Caco-2 (cell line): Measurements from ENCODE around the gene SH2D2A. TPM values are rescaled to one million over a fixed set of nuclear protein-coding genes. Genes with fewer than 3 reads are reported as not detected.

Source experiments
- BruUV-seq: library from RNA; stranded (reverse); fragments of 400-500 nt; replicated peaks from 2 replicates; lab custom pipeline; 2021; lab: Mats Ljungman, UMichigan
- CTCF ChIA-PET: fragments of 300-600 bp; sonication (Branson Sonifier 250); formaldehyde crosslinking; loops from one replicate; lab custom pipeline; 2022; ENCODE audit warnings: antibody characterized with exemption; lab: Charles Lee
- POLR2A ChIA-PET: fragments of 300-600 bp; sonication (Branson Sonifier 250); formaldehyde crosslinking; loops from one replicate; lab custom pipeline; 2022; ENCODE audit warnings: antibody characterized with exemption; lab: Charles Lee
- DNase-seq, 2 experiments: peaks; one replicate each; pipeline versions ENCODE4 v3.0.0 to v3.0.0-alpha.2; 2020 to 2022
- H3K27me3 ChIP-seq: replicated peaks from 2 replicates; pipeline ENCODE4 v1.6.0; 2011; ENCODE audit warnings: low read length; ENCODE audit not compliant: control insufficient read depth, insufficient read depth
- H3K36me3 ChIP-seq: 2 replicates; pipeline ENCODE4 v1.5.1; 2011; ENCODE audit warnings: low read length; ENCODE audit not compliant: control insufficient read depth, insufficient read depth
- H3K4me1 ChIP-seq: fragments of 250-450 bp; sonication (Bioruptor Pico); 2 replicates; pipeline ENCODE4 v1.5.1; 2020; ENCODE audit warnings: mild to moderate bottlenecking
- H3K4me3 ChIP-seq: 2 replicates; pipeline ENCODE4 v1.5.1; 2011; ENCODE audit warnings: low read depth, mild to moderate bottlenecking, control low read depth, low read length
- H3K9me3 ChIP-seq: fragments of 250-450 bp; sonication (Bioruptor Pico); 2 replicates; pipeline ENCODE4 v1.5.1; 2020; ENCODE audit warnings: mild to moderate bottlenecking, moderate library complexity
- H3K27ac Mint-ChIP-seq: one replicate; pipeline ENCODE4 v1.8.0; 2022; ENCODE audit warnings: mixed read lengths; ENCODE audit not compliant: unreplicated experiment
- H3K27me3 Mint-ChIP-seq: one replicate; pipeline ENCODE4 v1.8.0; 2022; ENCODE audit warnings: mixed read lengths; ENCODE audit not compliant: insufficient read depth, unreplicated experiment
- H3K36me3 Mint-ChIP-seq: one replicate; pipeline ENCODE4 v1.8.0; 2022; ENCODE audit warnings: mild to moderate bottlenecking, mixed read lengths; ENCODE audit not compliant: insufficient read depth, unreplicated experiment
- H3K4me1 Mint-ChIP-seq: one replicate; pipeline ENCODE4 v1.8.0; 2022; ENCODE audit warnings: low read depth, mixed read lengths; ENCODE audit not compliant: unreplicated experiment
- H3K4me3 Mint-ChIP-seq: one replicate; pipeline ENCODE4 v1.8.0; 2022; ENCODE audit warnings: mild to moderate bottlenecking, moderate library complexity, mixed read lengths; ENCODE audit not compliant: unreplicated experiment
- H3K9me3 Mint-ChIP-seq: one replicate; pipeline ENCODE4 v1.8.0; 2022; ENCODE audit warnings: mixed read lengths; ENCODE audit not compliant: unreplicated experiment
- CTCF ChIP-seq, 2 experiments: fragments of 200-600 bp in 1 of 2; IDR thresholded peaks; 1 replicate in 1 of 2; 2 replicates in 1 of 2; pipeline versions ENCODE4 v1.5.1 to v1.8.0; 2011 to 2022; ENCODE audit warnings: antibody characterized with exemption in 1 of 2, control low read depth in 1 of 2, inconsistent platforms in 1 of 2, low read depth in 1 of 2, low read length in 1 of 2, mild to moderate bottlenecking in 1 of 2, moderate library complexity in 1 of 2; ENCODE audit not compliant: insufficient read depth in 1 of 2, severe bottlenecking in 1 of 2, unreplicated experiment in 1 of 2
- intact Hi-C: fragments of 100-400 bp; cut with micrococcal nuclease; formaldehyde crosslinking; loops from one replicate; pipeline ENCODE4 v1.10.0; 2022; ENCODE audit not compliant: unreplicated experiment
- total RNA-seq: library from RNA; stranded (reverse); gene quantifications from 2 replicates; pipeline ENCODE4 v1.2.3, GENCODE V29; 2022

SH2D2A gene
- total RNA-seq, 1 experiment from 2014 or later, result 5.5 TPM

DNA sequence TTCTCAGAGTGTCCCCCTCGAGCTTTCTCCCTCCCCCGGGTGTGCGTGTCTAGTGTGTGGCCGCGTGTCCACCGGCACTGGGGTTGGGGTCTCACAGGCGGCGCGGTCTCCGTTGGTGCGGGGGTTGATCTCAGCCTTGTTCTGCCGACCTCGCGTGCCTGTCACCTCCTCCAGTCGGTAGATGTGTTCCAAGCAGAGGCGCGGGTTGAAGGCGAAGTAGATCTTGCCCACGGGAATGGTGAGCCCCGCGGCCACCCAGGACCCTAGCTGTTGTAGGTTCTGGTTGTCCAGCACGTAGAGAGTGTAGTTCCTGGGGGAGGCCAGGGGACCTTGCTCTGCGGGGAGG lies 32.5 kb upstream of the SH2D2A start:
- no peak overlapping the region for H3K4me3 ChIP-seq
- Mint-ChIP-seq H3K36me3 (no peaks in the 10 kb centered on the region), H3K4me3 (no peak overlapping the region), H3K9me3 (no peaks in the 10 kb centered on the region), H3K27me3 (no peaks in the 10 kb centered on the region), H3K27ac (no peak overlapping the region), H3K4me1 (no peaks in the 10 kb centered on the region)
- DNase-seq, result no peak
- BruUV-seq, result no TSS peak
- no peaks in the 10 kb centered on the region for H3K36me3 ChIP-seq
- no peak for TF ChIP-seq CTCF (IDR thresholded peaks at IDR 0.05; ENCODE audit: insufficient read depth in 1 of 2, low read depth in 1 of 2, low read length in 1 of 2, severe bottlenecking in 1 of 2, unreplicated experiment in 1 of 2)
- no peaks in the 10 kb centered on the region for H3K9me3 ChIP-seq
- intact Hi-C loops, result no loop called here
- CTCF ChIA-PET, result interaction anchor here (1.1 to 1.6 kb wide), 2 partner anchors 9 to 10 kb away, joined by 3 to 4 read pairs; no protein-coding TSS in a partner anchor
- POLR2A ChIA-PET, result interaction anchor here (0.7 kb wide), 1 partner anchor 82 kb away, joined by 6 read pairs; the partner anchor contains the start of gene PRCC
- no peaks in the 10 kb centered on the region for H3K27me3 ChIP-seq
- H3K4me1 ChIP-seq, result no peaks in the 10 kb centered on the region

DNA sequence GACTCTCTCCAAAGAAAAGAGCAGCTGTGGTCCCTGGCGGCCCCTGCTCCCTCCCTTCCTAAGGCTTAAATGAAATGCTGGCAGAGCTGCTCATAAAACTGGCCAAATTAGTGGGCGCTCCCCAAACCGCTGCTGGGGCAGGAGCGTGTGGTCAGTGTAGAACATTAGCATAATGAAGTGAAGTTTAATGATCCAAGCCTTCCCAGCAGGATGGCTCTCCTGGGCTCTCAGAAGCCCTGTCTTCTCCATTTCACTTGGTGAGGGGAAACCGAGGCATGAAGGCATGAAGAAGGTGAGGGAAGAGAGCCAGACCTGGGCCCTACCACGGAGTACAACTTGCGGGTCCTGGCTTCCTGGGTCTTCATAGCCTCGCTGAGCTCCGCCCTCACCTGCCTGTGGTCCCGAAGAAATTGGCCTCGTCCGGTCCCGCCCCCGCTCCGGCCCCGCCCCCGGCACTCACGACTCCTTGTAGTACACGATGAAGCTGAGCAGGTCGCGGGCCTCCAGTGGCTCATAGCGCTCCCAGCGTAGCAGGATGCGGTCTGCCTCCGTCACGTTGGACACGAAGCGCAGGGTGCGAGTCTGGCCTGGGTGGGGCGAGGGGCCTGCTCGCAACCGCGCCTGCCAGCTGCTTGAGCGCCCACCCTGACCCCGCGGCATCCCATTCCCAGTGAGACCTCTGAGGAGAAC lies 32.0 kb upstream of the SH2D2A start:
- no peak for DNase-seq
- no TSS peak for BruUV-seq
- intact Hi-C loops, result no loop called here
- Histone ChIP-seq H3K27me3 (no peaks in the 10 kb centered on the region), H3K36me3 (no peaks in the 10 kb centered on the region), H3K4me1 (no peaks in the 10 kb centered on the region), H3K9me3 (no peaks in the 10 kb centered on the region), H3K4me3 (no peak overlapping the region)
- H3K27me3 Mint-ChIP-seq, result no peaks in the 10 kb centered on the region
- ChIA-PET CTCF (interaction anchor here (0.6 to 1.7 kb wide), 5 partner anchors 9 to 146 kb away, joined by 3 to 10 read pairs (median 4); no protein-coding TSS in a partner anchor), POLR2A (interaction anchor here (0.7 kb wide), 1 partner anchor 81 kb away, joined by 6 read pairs; the partner anchor contains the start of gene PRCC)
- TF ChIP-seq CTCF (IDR thresholded peaks at IDR 0.05; ENCODE audit: insufficient read depth in 1 of 2, low read depth in 1 of 2, low read length in 1 of 2, severe bottlenecking in 1 of 2, unreplicated experiment in 1 of 2), result no peak
- H3K36me3 Mint-ChIP-seq, result no peaks in the 10 kb centered on the region
- H3K4me1 Mint-ChIP-seq, result no peaks in the 10 kb centered on the region
- no peaks in the 10 kb centered on the region for H3K9me3 Mint-ChIP-seq
- H3K4me3 Mint-ChIP-seq, result no peak overlapping the region
- H3K27ac Mint-ChIP-seq, result no peak overlapping the region

DNA sequence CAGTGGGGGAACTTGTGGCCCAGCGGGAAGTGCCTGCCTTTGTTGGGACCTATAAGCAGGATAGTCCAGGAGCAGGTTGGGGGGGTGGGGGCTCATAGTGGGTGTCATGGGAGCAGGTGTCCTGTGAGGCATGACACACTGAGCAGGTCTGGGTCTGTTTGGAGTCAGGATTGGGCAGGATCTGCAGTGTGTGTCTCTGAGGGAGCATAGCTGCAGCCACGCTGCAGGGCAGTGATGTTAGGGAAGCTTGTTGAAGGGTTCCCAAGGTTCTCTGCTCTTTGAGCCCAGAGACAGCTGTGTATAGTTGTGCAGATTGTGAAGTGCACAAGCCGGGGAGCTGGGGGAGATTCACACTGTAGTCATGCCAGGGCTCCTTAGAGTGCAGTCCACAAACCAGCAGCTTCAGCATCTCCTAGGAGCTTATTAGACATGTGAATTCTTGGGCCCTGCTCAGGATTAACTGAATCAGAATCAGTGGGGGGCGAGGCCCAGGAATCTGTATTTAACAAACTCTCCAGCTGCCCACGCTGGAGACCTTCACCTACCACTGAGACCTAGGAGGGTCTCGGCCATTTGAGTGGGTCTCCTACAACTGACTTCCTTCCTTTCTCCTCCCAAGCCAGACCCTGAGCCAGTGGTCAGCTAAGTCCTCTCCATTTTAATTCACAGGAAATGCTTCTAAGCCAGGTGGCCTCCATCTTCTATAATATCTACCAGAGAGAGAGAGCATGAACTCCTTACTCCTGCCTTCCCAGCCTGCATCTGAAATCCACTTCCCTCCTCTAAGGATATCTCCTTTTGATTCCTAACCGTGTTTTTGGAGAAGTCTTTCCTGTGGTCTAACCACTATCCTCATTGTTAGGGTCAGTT lies 31.2 kb upstream of the SH2D2A start:
- no peaks in the 10 kb centered on the region for H3K4me1 Mint-ChIP-seq
- intact Hi-C loops, result no loop called here
- no peak overlapping the region for H3K27ac Mint-ChIP-seq
- Histone ChIP-seq H3K9me3 (no peaks in the 10 kb centered on the region), H3K4me1 (no peaks in the 10 kb centered on the region), H3K36me3 (no peaks in the 10 kb centered on the region), H3K4me3 (no peak overlapping the region), H3K27me3 (no peaks in the 10 kb centered on the region)
- H3K27me3 Mint-ChIP-seq, result peaks cover 2% of the 10 kb centered on the region
- no TSS peak for BruUV-seq
- DNase-seq, result no peak
- CTCF ChIA-PET, result interaction anchor here (0.7 to 1.7 kb wide), 5 partner anchors 9 to 87 kb away, joined by 3 to 4 read pairs (median 3); no protein-coding TSS in a partner anchor
- H3K36me3 Mint-ChIP-seq, result no peaks in the 10 kb centered on the region
- H3K4me3 Mint-ChIP-seq, result no peak overlapping the region
- POLR2A ChIA-PET, result no interaction called here
- no peak for TF ChIP-seq CTCF (IDR thresholded peaks at IDR 0.05; ENCODE audit: insufficient read depth in 1 of 2, low read depth in 1 of 2, low read length in 1 of 2, severe bottlenecking in 1 of 2, unreplicated experiment in 1 of 2)
- H3K9me3 Mint-ChIP-seq, result peaks cover 4% of the 10 kb centered on the region
